ENCODE measurements around the gene POU6F2. TPM values are rescaled to one million over a fixed set of nuclear protein-coding genes. Genes with fewer than 3 reads are reported as not detected.

POU6F2 gene
- total RNA-seq, 2 experiments from 2014 or later = 0.32 TPM; not detected in 1

DNA sequence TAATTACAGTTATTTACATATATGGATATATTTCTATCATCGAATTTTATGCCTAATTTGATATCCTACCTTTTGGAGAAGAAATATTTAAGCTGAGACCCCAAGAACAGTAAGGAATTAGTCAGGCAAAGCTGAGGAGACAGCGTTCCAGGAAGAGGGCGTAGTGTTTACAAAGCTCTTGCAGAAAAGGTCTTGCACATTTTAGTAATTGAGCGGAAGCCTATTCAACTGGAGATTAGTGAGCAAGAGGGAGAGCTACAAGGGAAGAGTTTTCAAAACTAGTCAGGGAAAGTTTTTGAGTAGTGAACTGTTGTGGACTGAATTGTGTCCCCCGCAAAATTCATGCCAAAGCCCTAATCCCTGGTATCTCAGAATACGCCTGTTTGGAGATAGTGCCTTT, 26.5 kb upstream of the POU6F2 start:
- CTCF ChIA-PET = no interaction called here
- Mint-ChIP-seq H3K4me1 (no peaks in the 10 kb centered on the region), H3K27me3 (peaks cover 26% of the 10 kb centered on the region), H3K27ac (no peak overlapping the region), H3K9me3 (ENCODE audit: low read depth) (no peaks in the 10 kb centered on the region), H3K36me3 (no peaks in the 10 kb centered on the region), H3K4me3 (no peak overlapping the region)
- ATAC-seq (no peak), DNase-seq (no peak)

DNA sequence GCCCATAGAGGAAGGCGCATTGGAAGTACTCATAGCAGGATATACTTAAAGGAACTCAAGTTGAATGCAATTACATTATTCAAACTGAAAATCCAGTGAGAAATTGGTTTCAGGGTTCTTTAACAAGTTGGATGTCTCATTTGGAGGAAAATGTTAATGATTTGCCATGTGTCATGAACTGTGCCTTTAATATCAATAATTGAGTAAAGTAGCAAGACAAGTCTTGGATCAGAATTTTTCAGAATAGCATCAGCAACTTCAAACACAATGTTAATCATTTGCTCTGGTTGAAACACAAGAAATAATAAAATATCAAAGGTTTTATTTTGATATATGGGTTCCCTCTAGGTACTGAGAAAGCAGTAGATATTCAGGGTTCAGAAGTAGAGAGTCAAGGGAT, 24.5 kb upstream of the POU6F2 start:
- ATAC-seq = no peak
- Mint-ChIP-seq H3K4me1 (no peaks in the 10 kb centered on the region), H3K27ac (no peak overlapping the region), H3K9me3 (ENCODE audit: low read depth) (no peaks in the 10 kb centered on the region), H3K4me3 (no peak overlapping the region), H3K36me3 (no peaks in the 10 kb centered on the region), H3K27me3 (peaks cover 18% of the 10 kb centered on the region)
- CTCF ChIA-PET = no interaction called here
- DNase-seq = no peak

DNA sequence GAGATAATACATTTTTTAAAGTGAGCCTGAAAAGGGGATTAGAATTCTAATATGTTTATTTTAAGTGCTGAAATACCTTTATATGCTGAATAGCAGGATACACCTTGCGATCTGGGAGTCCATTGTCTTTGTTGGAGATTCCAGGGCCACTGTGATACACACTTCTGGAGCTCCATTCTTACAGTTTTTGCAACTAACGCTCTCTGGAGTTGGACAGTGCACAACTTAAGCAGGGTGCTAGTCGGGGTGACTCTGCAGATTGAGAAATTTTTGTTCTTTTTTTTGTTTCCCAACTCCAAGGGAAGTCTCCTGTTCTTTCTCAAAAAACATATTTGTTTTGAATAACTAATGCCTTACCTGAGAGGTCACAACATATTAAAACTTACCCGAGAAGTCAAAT, 23.7 kb upstream of the POU6F2 start:
- ATAC-seq = no peak
- no peaks in the 10 kb centered on the region for H3K4me1 Mint-ChIP-seq
- CTCF ChIA-PET = no interaction called here
- DNase-seq = no peak
- peaks cover 15% of the 10 kb centered on the region for H3K27me3 Mint-ChIP-seq
- no peak overlapping the region for H3K4me3 Mint-ChIP-seq
- no peaks in the 10 kb centered on the region for H3K36me3 Mint-ChIP-seq
- H3K27ac Mint-ChIP-seq = no peak overlapping the region
- H3K9me3 Mint-ChIP-seq (ENCODE audit: low read depth) = no peaks in the 10 kb centered on the region

DNA sequence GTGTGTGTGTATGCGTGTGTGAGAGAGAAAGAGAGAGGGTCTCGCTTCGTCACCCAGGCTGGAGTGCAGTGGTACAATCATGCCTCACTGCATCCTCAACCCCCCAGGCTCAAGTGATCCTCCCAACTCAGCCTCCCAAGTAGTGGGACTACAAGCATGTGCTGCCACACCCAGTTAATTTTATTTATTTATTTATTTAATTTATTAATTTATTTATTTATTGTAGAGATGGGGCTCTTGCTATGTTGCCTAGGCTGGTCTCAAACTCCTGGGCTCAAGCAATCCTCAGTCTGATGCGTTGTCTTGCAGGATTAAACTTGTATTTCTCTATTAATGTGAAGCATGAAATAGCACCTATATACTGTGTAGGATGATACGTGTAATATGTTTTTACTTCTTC, 21.8 kb upstream of the POU6F2 start:
- Mint-ChIP-seq H3K27me3 (peaks cover 11% of the 10 kb centered on the region), H3K9me3 (ENCODE audit: low read depth) (no peaks in the 10 kb centered on the region), H3K4me3 (no peak overlapping the region), H3K27ac (no peak overlapping the region), H3K36me3 (no peaks in the 10 kb centered on the region), H3K4me1 (no peaks in the 10 kb centered on the region)
- ATAC-seq (no peak), DNase-seq (no peak)
- CTCF ChIA-PET = no interaction called here

DNA sequence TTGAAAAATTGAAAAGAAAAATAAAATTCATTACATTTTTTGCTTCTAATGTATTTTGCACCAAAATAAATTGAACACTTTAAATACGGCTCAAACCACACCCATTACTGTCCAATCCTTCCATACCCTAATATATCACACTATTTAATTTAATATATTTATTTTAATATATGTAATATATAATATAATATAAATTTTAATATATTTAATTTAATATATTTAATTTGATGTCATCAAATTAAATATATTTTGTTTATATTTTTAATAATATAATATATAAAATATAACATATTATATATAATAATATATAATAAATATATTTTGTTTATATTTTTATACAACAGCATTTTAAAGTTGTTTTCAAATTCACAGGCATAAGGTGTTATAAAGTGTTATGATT, 15.7 kb upstream of the POU6F2 start:
- Mint-ChIP-seq H3K36me3 (no peaks in the 10 kb centered on the region), H3K9me3 (ENCODE audit: low read depth) (no peaks in the 10 kb centered on the region), H3K4me3 (no peak overlapping the region), H3K27ac (no peak overlapping the region), H3K4me1 (no peaks in the 10 kb centered on the region), H3K27me3 (no peaks in the 10 kb centered on the region)
- ATAC-seq (no peak), DNase-seq (no peak)
- CTCF ChIA-PET = no interaction called here

DNA sequence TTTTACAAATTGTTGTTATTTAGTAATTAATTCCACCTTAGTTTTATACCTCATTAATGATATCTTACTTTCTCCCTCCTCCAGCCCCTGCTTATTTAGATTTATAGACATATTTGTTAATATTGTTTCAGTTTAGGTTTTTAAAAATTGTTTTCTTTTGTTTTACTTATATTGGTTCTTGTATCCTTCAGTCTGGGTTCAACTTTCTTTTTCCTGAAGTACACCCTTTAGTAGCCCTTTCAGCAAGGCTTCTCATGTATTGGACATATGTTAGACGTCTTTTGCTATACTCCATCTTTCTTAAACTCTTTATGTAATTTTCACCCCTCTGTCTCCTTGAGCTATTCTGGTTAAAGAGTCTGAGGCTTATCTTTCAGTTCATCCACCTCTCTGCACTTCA, 12.8 kb upstream of the POU6F2 start:
- no peaks in the 10 kb centered on the region for H3K27me3 Mint-ChIP-seq
- no peak for DNase-seq
- CTCF ChIA-PET = no interaction called here
- no peaks in the 10 kb centered on the region for H3K36me3 Mint-ChIP-seq
- ATAC-seq = no peak
- H3K4me1 Mint-ChIP-seq = no peaks in the 10 kb centered on the region
- H3K27ac Mint-ChIP-seq = no peak overlapping the region
- H3K9me3 Mint-ChIP-seq (ENCODE audit: low read depth) = no peaks in the 10 kb centered on the region
- H3K4me3 Mint-ChIP-seq = no peak overlapping the region

DNA sequence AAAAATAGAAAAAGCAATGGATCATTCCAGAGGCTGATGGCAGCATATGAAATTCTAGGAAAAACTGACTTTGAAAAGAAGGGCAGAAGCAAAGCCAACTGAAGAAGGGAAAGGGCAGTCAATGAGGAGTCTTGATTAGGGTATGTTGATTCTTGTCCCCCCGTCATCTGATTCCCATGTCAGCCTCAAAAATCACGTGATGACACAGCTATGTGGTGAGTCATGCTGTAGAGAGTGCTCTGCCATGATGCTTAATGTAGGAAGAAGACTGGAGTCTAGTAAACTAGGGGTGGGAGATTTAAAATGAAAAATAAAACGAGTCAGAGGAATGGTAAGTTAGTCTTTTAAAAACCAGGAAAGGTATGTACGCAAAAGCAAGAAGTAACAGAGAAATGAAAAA, 3.9 kb upstream of the POU6F2 start:
- no peak overlapping the region for H3K4me3 Mint-ChIP-seq

DNA sequence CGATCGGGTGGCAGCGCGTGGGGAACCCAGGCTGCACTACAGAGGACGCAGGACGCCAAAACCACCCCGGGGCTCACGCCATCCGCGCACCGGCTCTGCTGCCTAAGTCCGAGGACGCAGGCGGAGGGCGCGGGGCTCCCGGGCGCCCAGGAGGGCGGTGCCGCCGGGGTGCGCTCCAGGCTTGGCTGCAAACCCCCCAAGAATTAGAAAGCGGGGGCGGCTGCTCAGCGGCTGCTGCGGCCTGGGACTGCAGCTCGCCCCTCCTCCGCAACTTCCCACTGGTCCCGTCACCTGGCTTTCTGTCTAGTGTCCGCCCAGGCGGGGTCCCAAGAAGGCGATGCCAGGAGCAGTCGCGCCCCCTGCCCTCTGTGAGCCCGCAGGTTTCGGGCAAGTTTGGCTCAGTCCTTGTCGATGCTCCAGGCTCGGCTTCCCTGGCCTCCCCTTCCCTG, 1.7 kb upstream of the POU6F2 start:
- no peaks in the 10 kb centered on the region for H3K4me1 Mint-ChIP-seq
- H3K27me3 Mint-ChIP-seq = peaks cover 42% of the 10 kb centered on the region
- H3K4me3 Mint-ChIP-seq = no peak overlapping the region
- H3K9me3 Mint-ChIP-seq (ENCODE audit: low read depth) = no peaks in the 10 kb centered on the region
- H3K27ac Mint-ChIP-seq = no peak overlapping the region
- DNase-seq = no peak
- no peaks in the 10 kb centered on the region for H3K36me3 Mint-ChIP-seq
- no peak for ATAC-seq
- CTCF ChIA-PET = no interaction called here

More for the DNA sequence above, 3.9 kb upstream of the POU6F2 start:
- ATAC-seq (no peak), DNase-seq (no peak)
- H3K27ac Mint-ChIP-seq = no peak overlapping the region
- no peaks in the 10 kb centered on the region for H3K36me3 Mint-ChIP-seq
- H3K4me1 Mint-ChIP-seq = no peaks in the 10 kb centered on the region
- H3K27me3 Mint-ChIP-seq = peaks cover 33% of the 10 kb centered on the region
- H3K9me3 Mint-ChIP-seq (ENCODE audit: low read depth) = no peaks in the 10 kb centered on the region
- CTCF ChIA-PET = no interaction called here

DNA sequence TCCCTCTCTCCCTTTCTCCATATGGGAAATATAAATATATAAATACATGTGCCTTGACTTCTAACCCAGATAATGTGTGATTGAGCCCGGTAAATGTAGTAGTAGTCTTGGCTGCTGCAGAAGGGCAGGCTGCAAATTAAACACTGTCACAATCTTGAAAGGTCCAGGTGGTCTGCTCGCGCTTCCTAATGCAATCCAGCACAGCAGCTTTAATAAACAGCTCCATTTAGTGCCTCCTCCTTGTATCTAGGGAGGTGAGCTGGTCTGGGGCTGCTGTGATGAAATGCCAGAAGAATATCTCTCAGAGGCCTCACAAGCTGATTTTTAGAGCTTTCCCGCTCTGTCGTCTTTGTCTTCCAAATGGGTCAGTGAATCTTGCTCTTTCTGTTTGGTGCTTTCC, 782 bp downstream of the POU6F2 start:
- Mint-ChIP-seq H3K27ac (no peak overlapping the region), H3K9me3 (ENCODE audit: low read depth) (no peaks in the 10 kb centered on the region), H3K27me3 (peaks cover 47% of the 10 kb centered on the region), H3K4me1 (no peaks in the 10 kb centered on the region), H3K4me3 (no peak overlapping the region), H3K36me3 (no peaks in the 10 kb centered on the region)
- no peak for DNase-seq
- CTCF ChIA-PET = no interaction called here
- ATAC-seq = no peak

DNA sequence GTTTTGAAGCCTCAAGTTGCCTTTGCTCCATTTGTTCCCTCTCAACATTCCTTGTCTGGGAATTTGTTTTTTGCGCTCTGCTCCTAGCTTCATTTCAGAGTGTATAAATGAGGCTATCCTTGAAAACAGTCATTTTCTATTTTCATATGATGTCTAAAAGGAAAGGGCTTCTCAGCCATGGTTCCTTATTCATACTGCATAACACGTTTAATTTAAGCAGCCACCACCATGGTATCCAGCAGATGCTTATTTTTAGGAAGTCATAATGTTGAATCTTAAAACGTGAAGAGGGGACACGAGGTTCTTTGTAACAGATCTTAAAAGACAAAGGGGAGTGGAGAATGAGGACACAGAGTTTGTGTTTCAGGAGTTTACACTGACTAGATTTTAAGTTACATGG, 14.5 kb downstream of the POU6F2 start:
- DNase-seq (no peak), ATAC-seq (no peak)
- Mint-ChIP-seq H3K27ac (no peak overlapping the region), H3K4me3 (no peak overlapping the region), H3K4me1 (no peaks in the 10 kb centered on the region), H3K36me3 (no peaks in the 10 kb centered on the region), H3K27me3 (no peaks in the 10 kb centered on the region), H3K9me3 (ENCODE audit: low read depth) (no peaks in the 10 kb centered on the region)
- CTCF ChIA-PET = no interaction called here

DNA sequence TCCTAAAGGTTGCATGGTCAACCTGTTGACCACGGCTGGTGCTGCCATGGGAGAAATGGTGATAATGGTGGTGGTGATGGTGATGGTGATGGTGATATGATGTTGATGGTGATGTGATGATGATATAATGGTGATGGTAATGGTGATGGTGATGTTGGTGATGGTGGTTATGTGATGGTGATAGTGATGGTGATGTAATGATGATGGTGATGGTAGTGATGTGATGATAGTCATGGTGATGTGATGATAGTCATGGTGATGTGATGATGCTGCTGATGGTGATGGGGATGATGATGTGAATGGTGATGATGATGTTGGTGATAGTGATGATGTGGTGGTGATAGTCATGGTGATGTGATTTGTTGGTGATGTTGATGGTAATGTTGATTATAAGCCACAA, 23.9 kb downstream of the POU6F2 start:
- CTCF ChIA-PET = no interaction called here

DNA sequence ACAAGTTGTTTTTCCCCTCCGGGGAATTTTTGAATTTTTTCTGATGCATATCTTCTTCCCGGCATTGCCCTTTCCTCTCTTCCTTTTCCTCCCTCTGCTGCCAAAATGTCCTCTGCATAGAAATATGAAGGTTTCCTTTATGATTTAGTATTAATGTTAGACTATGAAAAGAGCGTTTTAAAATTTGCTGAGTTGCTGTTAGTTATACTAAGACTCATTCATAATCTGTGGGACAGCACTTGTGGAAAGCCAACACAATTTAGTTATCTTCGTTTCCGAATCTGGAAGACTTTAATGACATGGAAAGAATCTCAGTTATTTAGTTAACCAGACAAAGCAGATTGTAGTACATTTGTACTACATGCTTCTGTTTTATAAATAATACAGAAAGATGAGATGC, 25.0 kb downstream of the POU6F2 start:
- Mint-ChIP-seq H3K27me3 (no peaks in the 10 kb centered on the region), H3K36me3 (no peaks in the 10 kb centered on the region), H3K27ac (no peak overlapping the region), H3K4me3 (no peak overlapping the region), H3K4me1 (no peaks in the 10 kb centered on the region), H3K9me3 (ENCODE audit: low read depth) (no peaks in the 10 kb centered on the region)
- DNase-seq (no peak), ATAC-seq (no peak)
- CTCF ChIA-PET = no interaction called here

More for the DNA sequence above, 23.9 kb downstream of the POU6F2 start:
- no peaks in the 10 kb centered on the region for H3K9me3 Mint-ChIP-seq (ENCODE audit: low read depth)
- H3K4me1 Mint-ChIP-seq = no peaks in the 10 kb centered on the region
- H3K36me3 Mint-ChIP-seq = no peaks in the 10 kb centered on the region
- no peak overlapping the region for H3K27ac Mint-ChIP-seq
- H3K4me3 Mint-ChIP-seq = no peak overlapping the region
- no peak for ATAC-seq
- H3K27me3 Mint-ChIP-seq = no peaks in the 10 kb centered on the region
- DNase-seq = no peak

DNA sequence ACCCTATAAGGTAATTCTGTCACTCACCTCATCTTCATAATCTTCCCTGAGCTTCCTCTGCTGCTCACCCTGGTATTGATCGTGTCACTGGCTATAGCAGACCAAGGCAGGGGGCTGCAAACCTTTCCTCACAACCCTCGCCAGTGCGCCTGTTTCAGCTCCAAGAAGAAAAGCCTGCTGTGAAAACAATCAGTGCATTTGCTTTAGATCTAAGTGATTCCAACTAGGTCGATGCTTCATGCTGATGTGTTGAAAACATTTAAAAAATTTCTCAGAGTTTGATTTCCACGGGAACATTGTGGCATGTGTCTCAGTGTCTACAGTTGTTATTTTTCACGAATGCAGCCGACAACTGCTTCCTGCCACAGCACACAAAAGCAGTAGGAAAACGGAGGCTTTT, 27.3 kb downstream of the POU6F2 start:
- Mint-ChIP-seq H3K36me3 (no peaks in the 10 kb centered on the region), H3K4me3 (no peak overlapping the region), H3K9me3 (ENCODE audit: low read depth) (no peaks in the 10 kb centered on the region), H3K27ac (no peak overlapping the region), H3K4me1 (no peaks in the 10 kb centered on the region), H3K27me3 (no peaks in the 10 kb centered on the region)
- no peak for ATAC-seq
- CTCF ChIA-PET = no interaction called here
- no peak for DNase-seq

DNA sequence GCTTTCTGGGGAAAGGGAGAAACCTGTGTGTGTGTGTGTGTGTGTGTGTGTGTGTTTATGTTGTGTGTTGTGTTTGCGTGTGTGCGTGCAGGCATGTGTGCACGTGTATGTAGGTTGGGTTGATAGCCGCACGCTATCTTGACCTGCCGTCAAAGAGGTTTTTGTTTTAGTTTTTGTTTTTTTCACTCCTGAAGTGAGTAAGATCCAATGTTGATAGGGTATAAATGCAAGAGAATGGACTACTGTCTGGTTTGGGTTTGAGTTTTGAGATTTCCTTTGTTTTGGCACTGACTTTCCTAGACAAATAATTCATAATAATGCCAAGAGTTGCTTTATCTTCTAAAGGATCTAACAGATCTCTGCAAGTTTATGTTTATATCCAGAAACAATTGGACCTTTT, 27.8 kb downstream of the POU6F2 start:
- Mint-ChIP-seq H3K27ac (no peak overlapping the region), H3K36me3 (no peaks in the 10 kb centered on the region), H3K27me3 (no peaks in the 10 kb centered on the region), H3K4me3 (no peak overlapping the region), H3K4me1 (no peaks in the 10 kb centered on the region), H3K9me3 (ENCODE audit: low read depth) (no peaks in the 10 kb centered on the region)
- no peak for ATAC-seq
- no peak for DNase-seq
- CTCF ChIA-PET = no interaction called here
